ENCODE results near the gene NFATC2IP.

DNA sequence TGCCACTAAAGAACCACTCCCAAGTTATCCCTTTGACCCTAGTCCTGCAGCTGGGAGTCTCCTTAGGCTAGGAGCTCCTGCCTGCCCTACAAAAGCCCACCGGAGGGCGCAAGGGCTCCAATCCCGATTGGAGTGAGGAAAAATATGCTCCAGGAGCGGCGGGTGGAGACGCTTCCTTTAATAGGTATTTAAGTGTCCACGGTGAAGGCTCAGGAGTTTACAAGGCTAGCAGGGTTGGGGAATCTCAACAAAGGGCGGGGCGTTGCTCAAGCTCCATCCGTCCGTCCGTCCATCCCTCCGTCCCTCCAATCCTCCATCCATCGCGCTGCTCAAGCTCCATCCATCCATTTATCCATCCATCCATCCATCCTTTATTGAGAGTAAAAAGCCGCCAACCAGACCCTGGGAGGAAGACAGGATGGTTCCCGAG is 23.3 kb downstream of the NFATC2IP start:
- TF ChIP-seq, protein P1, sequence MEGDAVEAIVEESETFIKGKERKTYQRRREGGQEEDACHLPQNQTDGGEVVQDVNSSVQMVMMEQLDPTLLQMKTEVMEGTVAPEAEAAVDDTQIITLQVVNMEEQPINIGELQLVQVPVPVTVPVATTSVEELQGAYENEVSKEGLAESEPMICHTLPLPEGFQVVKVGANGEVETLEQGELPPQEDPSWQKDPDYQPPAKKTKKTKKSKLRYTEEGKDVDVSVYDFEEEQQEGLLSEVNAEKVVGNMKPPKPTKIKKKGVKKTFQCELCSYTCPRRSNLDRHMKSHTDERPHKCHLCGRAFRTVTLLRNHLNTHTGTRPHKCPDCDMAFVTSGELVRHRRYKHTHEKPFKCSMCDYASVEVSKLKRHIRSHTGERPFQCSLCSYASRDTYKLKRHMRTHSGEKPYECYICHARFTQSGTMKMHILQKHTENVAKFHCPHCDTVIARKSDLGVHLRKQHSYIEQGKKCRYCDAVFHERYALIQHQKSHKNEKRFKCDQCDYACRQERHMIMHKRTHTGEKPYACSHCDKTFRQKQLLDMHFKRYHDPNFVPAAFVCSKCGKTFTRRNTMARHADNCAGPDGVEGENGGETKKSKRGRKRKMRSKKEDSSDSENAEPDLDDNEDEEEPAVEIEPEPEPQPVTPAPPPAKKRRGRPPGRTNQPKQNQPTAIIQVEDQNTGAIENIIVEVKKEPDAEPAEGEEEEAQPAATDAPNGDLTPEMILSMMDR (IDR thresholded peaks at IDR 0.05) = peak in 2 of 3 donors; percentile 33 to 44
- no peak for TF ChIP-seq POLR2A (IDR thresholded peaks at IDR 0.05)
